Small intestine (tissue), 7 donors: ENCODE data around the gene STK38. TPM values are rescaled to one million over a fixed set of nuclear protein-coding genes. Genes with fewer than 3 reads are reported as not detected.
"Not testable (repeated sequence)": the region's sequence is repeated elsewhere in the genome, so short reads cannot be mapped to it uniquely, and the experiment has no call there.

ENCODE experiments used
- DNase-seq, 2 donors: peaks; one replicate each; pipeline versions ENCODE4 v3.0.0 to v3.0.0-alpha.2; 2013
- FAIRE-seq: peaks from 2 replicates; lab custom pipeline; 2012; peaks lifted over from hg19 to GRCh38; lab: Jason Lieb, UNC
- H3K27ac ChIP-seq, 3 donors: one replicate each; pipeline ENCODE4 v1.5.1; 2013; ENCODE audit warnings: low read length in 2 of 3, mild to moderate bottlenecking in 2 of 3, control low read depth in 1 of 3, inconsistent platforms in 1 of 3, low read depth in 1 of 3, moderate library complexity in 1 of 3
- H3K27me3 ChIP-seq, 3 donors: one replicate each; pipeline ENCODE4 v1.6.1; 2013; ENCODE audit warnings: low read length in 3 of 3, inconsistent platforms in 1 of 3; ENCODE audit not compliant: control insufficient read depth in 3 of 3, insufficient read depth in 3 of 3
- H3K36me3 ChIP-seq, 3 donors: one replicate each; pipeline ENCODE4 v1.6.1; 2013; ENCODE audit warnings: low read length in 3 of 3, inconsistent platforms in 1 of 3, low read depth in 1 of 3, mild to moderate bottlenecking in 1 of 3, moderate library complexity in 1 of 3; ENCODE audit not compliant: control insufficient read depth in 3 of 3, insufficient read depth in 2 of 3
- H3K4me1 ChIP-seq, 3 donors: one replicate each; pipeline ENCODE4 v1.6.1; 2013; ENCODE audit warnings: low read length in 2 of 3, inconsistent platforms in 1 of 3, low read depth in 1 of 3, mild to moderate bottlenecking in 1 of 3, moderate library complexity in 1 of 3; ENCODE audit not compliant: control insufficient read depth in 3 of 3, insufficient read depth in 2 of 3
- H3K4me3 ChIP-seq, 3 donors: one replicate each; pipeline ENCODE4 v1.5.1; 2013; ENCODE audit warnings: low read length in 3 of 3, control low read depth in 1 of 3, inconsistent platforms in 1 of 3, low read depth in 1 of 3, mild to moderate bottlenecking in 1 of 3, moderate library complexity in 1 of 3
- H3K9me3 ChIP-seq, 2 donors: one replicate each; pipeline ENCODE4 v1.6.1; 2013; ENCODE audit warnings: low read depth in 1 of 2, low read length in 1 of 2; ENCODE audit not compliant: control insufficient read depth in 2 of 2, insufficient read depth in 1 of 2
- WGBS, 3 donors: extraction: QIAGEN DNeasy Blood & Tissue Kit; methylation state at CpG; one replicate each; pipeline ENCODE4 v1.1.7; 2013; 5-methylcytosine and 5-hydroxymethylcytosine counted together
- polyA plus RNA-seq, 4 donors: library from polyadenylated mRNA; stranded (reverse) in 3 of 4; unstranded in 1 of 4; fragments of 200-250 nt in 3 of 4; fragments of 120-200 nt in 1 of 4; gene quantifications; one replicate each; pipeline versions ENCODE4 v1.2.1 to v1.2.3, GENCODE V29; 2013
- donor health status: healthy with polysubstance abuse.
- donor health status: control.
- donor health status: control.
- donor health status: Bipolar disorder and iron deficiency.
- donor health status: healthy.

The STK38 gene
- polyA plus RNA-seq, 4 donors, result 27.6 to 52.1 (median 39.9) TPM

DNA sequence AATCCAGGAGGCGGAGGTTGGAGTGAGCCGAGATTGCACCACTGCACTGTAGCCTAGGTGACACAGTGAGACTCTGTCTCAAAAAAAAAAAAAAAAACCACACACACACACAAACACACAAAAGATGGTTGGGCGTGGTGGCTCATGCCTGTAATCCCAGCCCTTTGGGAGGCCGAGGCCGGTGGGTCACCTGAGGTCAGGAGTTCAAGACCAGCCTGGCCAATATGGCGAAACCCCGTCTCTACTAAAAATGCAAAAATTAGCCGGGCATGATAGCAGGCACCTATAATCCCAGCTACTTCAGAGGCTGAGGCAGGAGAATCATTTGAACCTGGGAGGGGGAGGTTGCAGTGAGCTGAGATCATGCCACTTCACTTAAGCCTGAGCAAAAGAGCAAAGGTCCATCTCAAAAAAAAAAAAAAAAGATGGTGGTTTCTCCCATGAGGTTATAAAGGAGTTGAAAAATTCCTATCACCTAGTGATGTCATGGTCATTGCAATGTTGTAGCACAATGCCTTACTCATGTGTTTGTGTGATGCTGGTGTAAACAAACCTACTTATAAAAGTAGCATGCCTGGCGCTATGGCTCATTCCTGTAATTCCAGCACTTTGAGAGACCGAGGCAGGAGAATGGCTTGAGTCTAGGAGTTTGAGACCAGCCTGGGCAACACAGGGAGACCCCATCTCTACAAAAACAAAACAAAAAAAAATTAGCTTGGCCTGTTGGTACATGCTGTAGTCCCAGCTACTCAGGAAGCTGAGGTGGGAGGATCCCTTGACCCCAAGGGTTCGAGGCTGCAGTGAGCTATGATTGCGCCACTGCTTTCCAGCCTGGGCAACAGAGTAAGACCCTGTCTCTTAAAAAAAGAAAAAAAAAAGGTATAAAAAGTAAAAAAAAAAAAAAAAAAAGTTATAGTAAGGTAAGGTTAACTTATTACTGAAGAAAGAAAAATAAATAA is 25.4 kb upstream of the STK38 start:
- WGBS, 3 donors, result 78 to 89% (median 80%) methylated on average over 12 of the region's 12 CpGs
- H3K27me3 ChIP-seq, H3K4me3 ChIP-seq, FAIRE-seq, H3K36me3 ChIP-seq, H3K9me3 ChIP-seq, H3K4me1 ChIP-seq: not testable (repeated sequence)
- peak; percentile 58 to 79 for DNase-seq
- H3K27ac ChIP-seq, result peak overlapping the region in 1 of 3 donors; percentile 42

DNA sequence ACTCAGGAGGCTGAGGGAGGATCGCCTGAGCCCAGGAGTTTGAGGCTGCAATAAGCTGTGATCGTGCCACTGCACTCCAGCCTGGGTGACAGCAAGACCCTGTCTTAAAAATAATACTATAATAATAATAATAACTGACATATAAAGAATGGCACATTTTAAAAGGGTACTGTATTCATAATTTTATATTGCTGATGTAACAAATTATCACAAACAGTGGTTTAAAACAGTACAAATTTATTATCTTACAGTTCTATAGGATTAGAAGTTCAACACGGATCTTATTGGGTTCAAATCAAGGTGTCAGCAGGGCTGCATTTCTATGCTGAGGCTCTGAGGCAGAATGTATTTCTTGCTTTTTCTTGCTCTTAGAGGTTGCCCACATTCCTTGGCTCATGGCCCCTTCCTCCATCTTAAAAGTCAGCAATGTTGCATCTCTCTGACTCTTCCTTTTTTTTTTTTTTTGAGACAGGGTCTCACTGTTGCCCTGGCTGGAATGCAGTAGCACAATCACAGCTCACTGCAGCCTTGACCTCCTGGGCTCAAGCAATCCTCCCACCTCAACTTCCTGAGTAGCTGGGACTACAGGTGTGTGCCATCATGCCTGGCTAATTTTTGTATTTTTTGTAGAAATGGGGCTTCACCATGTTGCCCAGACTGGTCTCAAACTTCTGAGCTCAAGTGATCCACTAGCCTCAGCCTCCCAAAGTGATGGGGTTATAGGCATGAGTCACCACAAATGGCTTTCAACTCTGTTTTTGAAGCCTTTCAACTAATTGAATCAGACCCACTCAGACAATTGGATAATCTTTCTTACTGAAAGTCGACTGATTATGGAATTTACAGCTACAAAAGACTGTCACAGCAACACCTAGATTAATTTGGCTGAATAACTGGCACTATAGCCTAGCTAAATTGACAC is 24.1 kb upstream of the STK38 start:
- H3K36me3 ChIP-seq, result no peaks in the 10 kb centered on the region

DNA sequence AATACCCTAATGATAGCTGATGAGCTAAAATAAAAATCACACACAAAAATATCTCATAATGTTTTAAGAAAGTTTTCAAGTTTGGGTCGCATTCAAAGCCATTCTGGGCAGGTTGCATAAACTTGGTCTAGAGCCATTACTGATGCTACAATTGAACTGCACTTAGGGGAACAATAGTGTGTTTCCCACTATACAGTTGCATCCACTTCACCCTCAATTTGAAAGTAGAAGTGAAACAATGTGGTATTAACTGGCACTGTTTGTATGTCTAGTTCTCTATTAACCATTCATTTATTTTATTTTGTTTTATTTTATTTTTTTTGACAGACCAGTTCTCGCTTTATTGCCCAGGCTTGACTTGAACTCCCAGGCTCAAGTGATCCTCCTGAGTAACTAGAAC is 23.0 kb upstream of the STK38 start:
- FAIRE-seq (no peak), DNase-seq (no peak)
- no peak overlapping the region for H3K27ac ChIP-seq
- no peaks in the 10 kb centered on the region for H3K36me3 ChIP-seq
- peaks cover 0 to 6% (median 0%) of the 10 kb centered on the region in 3 donors for H3K4me1 ChIP-seq
- no peaks in the 10 kb centered on the region for H3K27me3 ChIP-seq
- 85 to 97% (median 88%) methylated on average over 2 of the region's 2 CpGs for WGBS, 3 donors
- H3K4me3 ChIP-seq, result no peak overlapping the region
- H3K9me3 ChIP-seq, result no peaks in the 10 kb centered on the region

More for the DNA sequence above, 24.1 kb upstream of the STK38 start:
- H3K27me3 ChIP-seq, result no peaks in the 10 kb centered on the region
- FAIRE-seq, result no peak
- H3K4me1 ChIP-seq, result peaks cover 0 to 6% (median 0%) of the 10 kb centered on the region in 3 donors
- no peak overlapping the region for H3K27ac ChIP-seq
- H3K9me3 ChIP-seq, result no peaks in the 10 kb centered on the region
- no peak overlapping the region for H3K4me3 ChIP-seq
- no peak for DNase-seq
- 82 to 88% (median 84%) methylated on average over 4 of the region's 4 CpGs for WGBS, 3 donors

DNA sequence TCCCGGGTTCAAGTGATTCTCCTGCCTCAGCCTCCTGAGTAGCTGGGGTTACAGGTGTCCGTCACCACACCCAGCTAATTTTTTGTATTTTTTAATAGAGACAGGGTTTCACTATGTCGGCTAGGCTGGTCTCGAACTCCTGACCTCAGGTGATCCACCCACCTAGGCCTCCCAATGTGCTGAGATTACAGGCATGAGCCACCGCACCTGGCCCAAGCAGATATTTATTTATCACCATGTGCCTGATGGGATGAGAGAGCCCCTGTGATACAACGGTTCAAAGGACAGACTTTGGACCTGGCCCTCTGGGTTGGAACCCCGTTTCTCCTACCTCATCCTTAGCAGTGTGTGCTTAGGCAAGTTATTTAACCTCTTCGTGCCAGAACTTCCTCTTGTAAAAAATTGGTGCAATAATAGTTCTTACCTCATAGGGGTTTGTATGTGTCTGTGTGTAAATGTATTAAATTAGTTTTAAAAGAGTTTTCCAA is 19.2 kb upstream of the STK38 start:
- H3K9me3 ChIP-seq, result no peaks in the 10 kb centered on the region
- 35 to 66% (median 55%) methylated on average over 8 of the region's 8 CpGs for WGBS, 3 donors
- H3K27me3 ChIP-seq, result no peaks in the 10 kb centered on the region
- peak; percentile 86 to 92 for DNase-seq
- peaks cover 0 to 12% (median 0%) of the 10 kb centered on the region in 3 donors for H3K4me1 ChIP-seq
- peak overlapping the region in 1 of 3 donors; percentile 52 for H3K27ac ChIP-seq
- no peak overlapping the region for H3K4me3 ChIP-seq
- H3K36me3 ChIP-seq, result no peaks in the 10 kb centered on the region
- FAIRE-seq, result no peak

DNA sequence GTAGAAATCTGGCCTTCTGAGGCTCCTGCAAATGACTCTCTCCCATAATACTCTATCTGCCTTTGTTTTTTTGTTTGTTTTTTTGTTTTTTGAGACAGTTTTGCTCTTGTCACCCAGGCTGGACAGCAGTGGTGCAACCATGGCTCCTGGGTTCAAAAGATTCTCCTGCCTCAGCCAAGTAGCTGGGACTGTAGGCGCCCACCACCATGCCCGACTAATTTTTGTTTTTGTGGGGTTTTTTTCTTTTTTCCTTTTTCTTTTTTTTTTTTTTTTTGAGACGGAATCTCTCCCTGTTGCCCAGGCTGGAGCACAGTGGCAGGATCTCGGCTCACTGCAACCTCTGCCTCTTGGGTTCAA is 16.6 kb upstream of the STK38 start:
- no peaks in the 10 kb centered on the region for H3K9me3 ChIP-seq

DNA sequence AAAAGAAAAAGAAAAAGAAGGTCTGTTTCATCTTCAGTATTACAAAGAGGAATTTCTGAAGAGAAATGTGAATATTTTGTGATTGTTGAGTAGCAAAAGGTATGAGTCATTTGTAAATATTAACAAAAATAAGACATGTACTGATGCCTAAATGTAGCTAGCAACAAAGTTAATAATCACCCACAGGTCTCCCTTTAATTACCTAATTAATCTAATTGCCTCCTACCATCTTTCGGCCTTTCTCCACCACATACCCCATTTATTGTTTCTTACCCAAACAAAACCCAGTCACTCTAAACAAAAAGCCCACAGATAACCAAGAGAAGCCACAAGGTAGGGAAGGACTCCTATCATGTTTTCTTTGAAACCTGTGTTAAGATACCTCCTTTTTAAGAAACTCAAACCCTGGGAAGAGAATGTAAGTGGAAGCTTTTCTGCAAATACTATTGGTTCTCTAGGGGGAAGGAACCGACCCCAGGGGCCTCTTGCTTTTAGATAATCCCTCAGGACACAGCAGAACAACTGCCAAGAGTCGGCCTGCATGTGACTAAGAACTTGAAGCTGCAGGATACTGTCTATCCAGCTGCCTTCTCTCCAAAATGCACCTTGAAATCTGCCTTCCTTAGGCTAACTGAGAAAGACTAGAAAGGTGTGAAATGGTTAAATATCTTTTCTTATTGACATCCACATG is 16.1 kb upstream of the STK38 start:
- WGBS, 3 donors, result 24 to 43% (median 26%) methylated on average over 3 of the region's 3 CpGs
- no peak for FAIRE-seq
- no peaks in the 10 kb centered on the region for H3K27me3 ChIP-seq
- no peaks in the 10 kb centered on the region for H3K9me3 ChIP-seq
- peaks cover 0 to 12% (median 0%) of the 10 kb centered on the region in 3 donors for H3K4me1 ChIP-seq
- no peak overlapping the region for H3K4me3 ChIP-seq
- DNase-seq, result peak in 1 of 2 donors; percentile 19
- no peak overlapping the region for H3K27ac ChIP-seq
- H3K36me3 ChIP-seq, result no peaks in the 10 kb centered on the region

More for the DNA sequence above, 16.6 kb upstream of the STK38 start:
- Histone ChIP-seq H3K27me3 (no peaks in the 10 kb centered on the region), H3K4me3 (no peak overlapping the region), H3K4me1 (peaks cover 0 to 12% (median 0%) of the 10 kb centered on the region in 3 donors), H3K27ac (no peak overlapping the region), H3K36me3 (no peaks in the 10 kb centered on the region)
- 89 to 94% (median 91%) methylated on average over 3 to 4 of the region's 4 CpGs for WGBS, 3 donors
- no peak for DNase-seq
- FAIRE-seq, result no peak

DNA sequence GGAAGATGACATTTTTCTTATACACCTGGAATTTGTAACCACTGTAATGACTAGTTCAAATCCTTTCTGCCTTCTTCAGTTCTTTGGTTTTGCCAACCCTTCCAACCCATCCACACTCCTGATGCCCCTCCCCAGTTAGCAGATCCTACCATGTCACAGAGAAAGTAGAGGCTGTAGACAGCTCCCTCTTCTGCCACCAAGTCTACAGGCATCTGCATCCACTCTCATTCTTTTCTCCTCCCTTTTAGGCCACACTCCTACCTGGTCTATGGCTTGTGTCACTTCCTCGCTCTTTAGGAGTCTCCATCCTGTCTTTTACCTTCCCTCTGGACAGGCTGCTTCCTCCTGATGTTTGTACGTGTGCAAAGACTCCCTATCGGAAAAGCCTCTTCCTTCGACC is 13.5 kb upstream of the STK38 start:
- no peak overlapping the region for H3K27ac ChIP-seq
- 95 to 97% (median 96%) methylated on average over 4 of the region's 4 CpGs for WGBS, 3 donors
- no peak for FAIRE-seq
- peaks cover 0 to 9% (median 0%) of the 10 kb centered on the region in 3 donors for H3K4me1 ChIP-seq
- no peak overlapping the region for H3K4me3 ChIP-seq
- no peaks in the 10 kb centered on the region for H3K36me3 ChIP-seq
- no peaks in the 10 kb centered on the region for H3K27me3 ChIP-seq
- H3K9me3 ChIP-seq, result no peaks in the 10 kb centered on the region
- no peak for DNase-seq
